ENCODE measurements around the gene DKK1. TPM values are rescaled to one million over a fixed set of nuclear protein-coding genes. Genes with fewer than 3 reads are reported as not detected.
"Not testable (repeated sequence)": the region's sequence is repeated elsewhere in the genome, so short reads cannot be mapped to it uniquely, and the experiment has no call there.

DKK1 gene
- total RNA-seq, 1 experiment from 2014 or later, result 122 TPM

DNA sequence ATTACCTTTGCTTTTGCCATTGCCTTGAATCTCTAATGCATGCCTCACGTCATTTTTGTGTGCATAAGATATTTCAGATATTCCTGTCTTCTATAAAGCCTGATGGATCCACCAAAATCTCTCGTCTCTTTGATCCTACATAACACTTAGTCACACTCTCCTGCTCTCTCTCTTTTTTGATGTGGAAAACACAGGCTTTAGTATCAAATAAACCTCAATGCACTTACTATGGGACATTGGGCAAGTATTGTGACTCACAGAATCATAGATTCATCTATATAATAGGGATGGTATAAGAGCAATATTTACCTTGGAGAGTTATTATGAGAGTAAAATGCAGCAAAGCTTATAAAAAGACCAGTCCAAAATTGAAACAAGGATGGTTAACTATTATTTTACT is 39.1 kb downstream of the DKK1 start:
- no peaks in the 10 kb centered on the region for H3K36me3 Mint-ChIP-seq (ENCODE audit: insufficient read depth, unreplicated experiment)
- CTCF ChIA-PET, result no interaction called here
- H3K9me3 Mint-ChIP-seq (ENCODE audit: low read depth, unreplicated experiment), result peaks cover 4% of the 10 kb centered on the region
- DNase-seq, result no peak
- TF ChIP-seq, protein P1, sequence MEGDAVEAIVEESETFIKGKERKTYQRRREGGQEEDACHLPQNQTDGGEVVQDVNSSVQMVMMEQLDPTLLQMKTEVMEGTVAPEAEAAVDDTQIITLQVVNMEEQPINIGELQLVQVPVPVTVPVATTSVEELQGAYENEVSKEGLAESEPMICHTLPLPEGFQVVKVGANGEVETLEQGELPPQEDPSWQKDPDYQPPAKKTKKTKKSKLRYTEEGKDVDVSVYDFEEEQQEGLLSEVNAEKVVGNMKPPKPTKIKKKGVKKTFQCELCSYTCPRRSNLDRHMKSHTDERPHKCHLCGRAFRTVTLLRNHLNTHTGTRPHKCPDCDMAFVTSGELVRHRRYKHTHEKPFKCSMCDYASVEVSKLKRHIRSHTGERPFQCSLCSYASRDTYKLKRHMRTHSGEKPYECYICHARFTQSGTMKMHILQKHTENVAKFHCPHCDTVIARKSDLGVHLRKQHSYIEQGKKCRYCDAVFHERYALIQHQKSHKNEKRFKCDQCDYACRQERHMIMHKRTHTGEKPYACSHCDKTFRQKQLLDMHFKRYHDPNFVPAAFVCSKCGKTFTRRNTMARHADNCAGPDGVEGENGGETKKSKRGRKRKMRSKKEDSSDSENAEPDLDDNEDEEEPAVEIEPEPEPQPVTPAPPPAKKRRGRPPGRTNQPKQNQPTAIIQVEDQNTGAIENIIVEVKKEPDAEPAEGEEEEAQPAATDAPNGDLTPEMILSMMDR (IDR thresholded peaks at IDR 0.05; ENCODE audit: unreplicated experiment), result no peak
- no TSS peak for BruUV-seq (replicated peaks)
- H3K27me3 Mint-ChIP-seq (ENCODE audit: unreplicated experiment), result no peaks in the 10 kb centered on the region
- peaks cover 34% of the 10 kb centered on the region for H3K4me1 Mint-ChIP-seq (ENCODE audit: low read depth, unreplicated experiment)
- no peak overlapping the region for H3K27ac Mint-ChIP-seq (ENCODE audit: unreplicated experiment)
- no peak overlapping the region for H3K4me3 Mint-ChIP-seq (ENCODE audit: low read depth, unreplicated experiment)
- intact Hi-C loops (cut with micrococcal nuclease; ENCODE audit: unreplicated experiment), result no loop called here

DNA sequence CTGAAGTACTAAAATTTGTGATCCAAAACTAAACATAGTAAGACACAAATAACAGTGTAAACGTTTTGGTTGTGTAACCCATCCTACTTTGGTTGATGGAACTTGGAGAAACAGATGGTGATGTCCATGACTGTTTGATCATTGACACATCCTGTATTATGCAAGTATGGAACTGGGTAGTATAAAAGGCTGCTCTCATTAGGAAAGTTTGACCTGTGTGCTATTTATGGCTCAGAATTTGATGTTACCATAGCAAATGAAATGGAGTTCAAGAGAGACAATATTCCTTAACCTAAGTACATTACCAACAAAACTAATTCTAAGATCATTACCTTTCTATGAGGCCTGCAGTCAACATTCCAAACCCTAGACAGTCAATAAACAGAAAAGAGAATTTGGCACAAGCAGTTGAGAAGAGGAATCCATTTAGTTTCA is 39.9 kb downstream of the DKK1 start:
- H3K4me1 Mint-ChIP-seq (ENCODE audit: low read depth, unreplicated experiment), result peaks cover 38% of the 10 kb centered on the region
- CTCF ChIA-PET, result no interaction called here
- H3K27ac Mint-ChIP-seq (ENCODE audit: unreplicated experiment), result no peak overlapping the region

DNA sequence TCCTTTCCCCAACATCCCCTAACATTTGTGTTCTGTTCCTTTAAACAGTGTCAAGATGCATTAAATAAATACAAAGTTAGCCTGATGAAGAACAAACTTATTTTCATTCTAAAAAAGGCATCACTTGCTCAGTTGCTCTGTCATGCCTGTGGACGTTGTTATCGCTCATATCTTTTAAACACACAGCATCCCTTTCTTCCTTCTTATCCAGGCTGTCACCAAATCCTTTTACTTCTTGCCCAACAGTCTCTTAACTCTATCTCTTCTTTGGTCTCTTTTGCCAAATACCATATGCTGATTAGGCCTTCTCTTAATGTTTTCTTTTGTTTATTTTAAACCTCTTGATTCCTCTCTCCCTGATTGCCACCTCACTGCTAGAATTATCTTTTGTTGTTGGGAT is 43.9 kb downstream of the DKK1 start:
- TF ChIP-seq, protein P1 (IDR thresholded peaks at IDR 0.05; ENCODE audit: unreplicated experiment), result no peak
- Mint-ChIP-seq H3K4me3 (ENCODE audit: low read depth, unreplicated experiment) (no peak overlapping the region), H3K27me3 (ENCODE audit: unreplicated experiment) (no peaks in the 10 kb centered on the region), H3K4me1 (ENCODE audit: low read depth, unreplicated experiment) (peaks cover 38% of the 10 kb centered on the region), H3K36me3 (ENCODE audit: insufficient read depth, unreplicated experiment) (no peaks in the 10 kb centered on the region), H3K9me3 (ENCODE audit: low read depth, unreplicated experiment) (peaks cover 4% of the 10 kb centered on the region), H3K27ac (ENCODE audit: unreplicated experiment) (no peak overlapping the region)
- BruUV-seq (replicated peaks), result no TSS peak
- intact Hi-C loops (cut with micrococcal nuclease; ENCODE audit: unreplicated experiment), result no loop called here
- CTCF ChIA-PET, result no interaction called here
- no peak for DNase-seq

More for the DNA sequence above, 39.9 kb downstream of the DKK1 start:
- H3K9me3 Mint-ChIP-seq (ENCODE audit: low read depth, unreplicated experiment), result peaks cover 4% of the 10 kb centered on the region
- BruUV-seq (replicated peaks), result no TSS peak
- H3K4me3 Mint-ChIP-seq (ENCODE audit: low read depth, unreplicated experiment), result no peak overlapping the region
- intact Hi-C loops (cut with micrococcal nuclease; ENCODE audit: unreplicated experiment), result no loop called here
- H3K36me3 Mint-ChIP-seq (ENCODE audit: insufficient read depth, unreplicated experiment), result no peaks in the 10 kb centered on the region
- H3K27me3 Mint-ChIP-seq (ENCODE audit: unreplicated experiment), result no peaks in the 10 kb centered on the region
- TF ChIP-seq, protein P1 (IDR thresholded peaks at IDR 0.05; ENCODE audit: unreplicated experiment), result no peak
- DNase-seq, result no peak

DNA sequence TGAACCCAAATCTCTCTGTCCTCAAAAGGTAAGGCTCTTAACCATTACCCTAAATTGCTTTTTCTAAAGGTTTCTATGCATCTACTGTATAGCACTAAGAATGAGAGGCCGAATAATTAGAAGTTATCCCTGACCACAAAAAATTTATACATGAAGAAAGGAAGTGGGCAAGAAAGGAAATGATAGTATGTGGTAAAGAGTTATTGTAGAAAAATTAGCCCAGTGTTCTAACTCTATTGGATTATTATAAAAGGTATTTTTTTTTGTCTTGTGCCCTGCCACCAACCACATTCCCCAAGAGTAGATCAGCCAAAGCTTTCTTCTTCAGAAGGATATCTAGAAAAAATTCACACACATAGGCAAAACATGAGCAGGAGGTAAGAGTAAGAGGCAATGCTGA is 45.4 kb downstream of the DKK1 start:
- TF ChIP-seq, protein P1 (IDR thresholded peaks at IDR 0.05; ENCODE audit: unreplicated experiment), result no peak
- H3K4me1 Mint-ChIP-seq (ENCODE audit: low read depth, unreplicated experiment), result peaks cover 38% of the 10 kb centered on the region

DNA sequence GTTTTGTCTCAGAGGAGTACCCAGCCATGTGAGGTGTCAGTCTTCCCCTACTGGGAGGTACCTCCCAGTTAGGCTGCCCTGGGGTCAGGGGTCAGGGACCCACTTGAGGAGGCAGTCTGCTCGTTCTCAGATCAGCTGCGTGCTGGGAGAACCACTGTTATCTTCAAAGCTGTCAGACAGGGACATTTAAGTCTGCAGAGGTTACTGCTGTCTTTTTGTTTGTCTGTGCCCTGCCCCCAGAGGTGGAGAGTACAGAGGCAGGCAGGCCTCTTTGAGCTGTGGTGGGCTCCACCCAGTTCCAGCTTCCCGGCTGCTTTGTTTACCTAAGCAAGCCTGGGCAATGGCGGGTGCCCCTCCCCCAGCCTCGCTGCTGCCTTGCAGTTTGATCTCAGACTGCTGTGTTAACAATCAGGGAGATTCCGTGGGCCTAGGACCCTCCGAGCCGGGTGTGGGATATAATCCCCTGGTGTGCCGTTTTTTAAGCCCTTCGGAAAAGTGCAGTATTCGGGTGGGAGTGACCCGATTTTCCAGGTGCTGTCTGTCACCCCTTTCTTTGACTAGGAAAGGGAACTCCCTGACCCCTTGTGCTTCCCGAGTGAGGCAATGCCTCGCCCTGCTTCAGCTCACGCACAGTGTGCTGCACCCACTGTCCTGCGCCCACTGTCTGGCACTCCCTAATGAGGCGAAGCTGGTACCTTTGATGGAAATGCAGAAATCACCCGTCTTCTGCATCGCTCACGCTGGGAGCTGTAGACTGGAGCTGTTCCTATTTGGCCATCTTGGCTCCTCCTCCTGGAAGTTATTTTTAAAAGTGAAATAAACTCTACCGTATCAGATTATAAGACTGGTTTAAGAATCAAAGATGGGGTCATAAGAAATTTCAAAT is 51.7 kb downstream of the DKK1 start:
- H3K27ac Mint-ChIP-seq (ENCODE audit: unreplicated experiment); H3K4me3 Mint-ChIP-seq (ENCODE audit: low read depth, unreplicated experiment); H3K36me3 Mint-ChIP-seq (ENCODE audit: insufficient read depth, unreplicated experiment); H3K27me3 Mint-ChIP-seq (ENCODE audit: unreplicated experiment); H3K4me1 Mint-ChIP-seq (ENCODE audit: low read depth, unreplicated experiment); H3K9me3 Mint-ChIP-seq (ENCODE audit: low read depth, unreplicated experiment); CTCF ChIA-PET; DNase-seq; intact Hi-C loops (cut with micrococcal nuclease; ENCODE audit: unreplicated experiment); BruUV-seq (replicated peaks): not testable (repeated sequence)

More for the DNA sequence above, 45.4 kb downstream of the DKK1 start:
- no peaks in the 10 kb centered on the region for H3K36me3 Mint-ChIP-seq (ENCODE audit: insufficient read depth, unreplicated experiment)
- H3K4me3 Mint-ChIP-seq (ENCODE audit: low read depth, unreplicated experiment), result no peak overlapping the region
- intact Hi-C loops (cut with micrococcal nuclease; ENCODE audit: unreplicated experiment), result no loop called here
- no peaks in the 10 kb centered on the region for H3K27me3 Mint-ChIP-seq (ENCODE audit: unreplicated experiment)
- peaks cover 2% of the 10 kb centered on the region for H3K9me3 Mint-ChIP-seq (ENCODE audit: low read depth, unreplicated experiment)
- CTCF ChIA-PET, result no interaction called here
- DNase-seq, result no peak
- BruUV-seq (replicated peaks), result no TSS peak
- no peak overlapping the region for H3K27ac Mint-ChIP-seq (ENCODE audit: unreplicated experiment)
